GM21360 (cell line): ENCODE measurements around the gene CBARP.

Experiments used
- ATAC-seq: cut with Tn5 transposase; IDR thresholded peaks from one replicate; pipeline ENCODE4 v1.9.1; 2021; ENCODE audit warnings: mild to moderate bottlenecking, moderate library complexity; ENCODE audit not compliant: unreplicated experiment

Gene CBARP, protein sequence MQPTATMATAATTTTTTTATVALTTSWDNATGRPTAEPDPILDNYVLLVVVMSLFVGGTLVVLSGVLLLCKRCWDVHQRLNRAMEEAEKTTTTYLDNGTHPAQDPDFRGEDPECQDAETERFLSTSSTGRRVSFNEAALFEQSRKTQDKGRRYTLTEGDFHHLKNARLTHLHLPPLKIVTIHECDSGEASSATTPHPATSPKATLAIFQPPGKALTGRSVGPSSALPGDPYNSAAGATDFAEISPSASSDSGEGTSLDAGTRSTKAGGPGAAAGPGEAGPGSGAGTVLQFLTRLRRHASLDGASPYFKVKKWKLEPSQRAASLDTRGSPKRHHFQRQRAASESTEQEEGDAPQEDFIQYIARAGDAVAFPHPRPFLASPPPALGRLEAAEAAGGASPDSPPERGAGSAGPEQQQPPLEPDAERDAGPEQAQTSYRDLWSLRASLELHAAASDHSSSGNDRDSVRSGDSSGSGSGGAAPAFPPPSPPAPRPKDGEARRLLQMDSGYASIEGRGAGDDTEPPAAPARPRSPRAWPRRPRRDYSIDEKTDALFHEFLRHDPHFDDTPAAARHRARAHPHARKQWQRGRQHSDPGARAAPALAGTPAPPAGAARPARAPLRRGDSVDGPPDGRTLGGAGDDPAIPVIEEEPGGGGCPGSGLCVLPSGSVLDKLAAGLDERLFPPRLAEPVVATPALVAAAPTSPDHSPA

GRCh38 chr19:1237754-1238368 is at the start of gene CBARP:
Gene CBARP (minus strand): TSS chr19:1238005. CDS start chr19:1236100, 1,905 bp downstream.
- ATAC-seq: no peak

GRCh38 chr19:1286487-1287353 is 48.9 kb upstream of the CBARP start:
- no peak for ATAC-seq

DNA sequence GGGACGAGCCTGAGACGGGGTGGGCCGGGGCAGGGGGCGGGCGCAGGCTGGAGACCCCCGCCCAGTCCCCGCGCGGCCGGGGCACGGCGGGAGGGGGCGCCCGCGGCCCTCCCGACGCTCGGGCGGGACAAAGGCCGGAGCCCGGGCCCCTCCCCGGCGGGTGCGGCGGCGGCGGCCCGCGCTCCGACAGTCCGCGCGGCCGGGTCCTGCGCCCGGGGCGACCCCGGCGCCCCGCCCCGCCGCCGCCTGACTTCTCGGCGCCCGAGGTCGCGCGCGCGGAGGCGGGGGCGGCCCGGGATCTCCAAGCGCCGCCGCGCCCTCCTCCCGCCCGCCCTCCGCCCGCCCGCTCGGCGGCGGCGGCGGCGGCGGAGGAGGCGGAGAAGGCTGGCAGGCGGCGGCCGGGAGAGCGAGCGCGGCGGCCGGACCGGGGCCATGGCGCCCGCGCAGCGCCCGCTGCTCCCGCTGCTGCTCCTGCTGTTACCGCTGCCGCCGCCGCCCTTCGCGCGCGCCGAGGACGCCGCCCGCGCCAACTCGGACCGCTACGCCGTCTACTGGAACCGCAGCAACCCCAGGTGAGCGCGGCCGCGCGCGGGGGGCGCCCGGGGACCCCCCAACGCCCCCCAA is 48.0 kb upstream of the CBARP start, which contains the start of gene EFNA2:
Gene EFNA2 (plus strand): TSS at position 137 of the 624 bp plus-strand sequence. CDS start 296 bp downstream, at position 433.
- no peak for ATAC-seq

DNA sequence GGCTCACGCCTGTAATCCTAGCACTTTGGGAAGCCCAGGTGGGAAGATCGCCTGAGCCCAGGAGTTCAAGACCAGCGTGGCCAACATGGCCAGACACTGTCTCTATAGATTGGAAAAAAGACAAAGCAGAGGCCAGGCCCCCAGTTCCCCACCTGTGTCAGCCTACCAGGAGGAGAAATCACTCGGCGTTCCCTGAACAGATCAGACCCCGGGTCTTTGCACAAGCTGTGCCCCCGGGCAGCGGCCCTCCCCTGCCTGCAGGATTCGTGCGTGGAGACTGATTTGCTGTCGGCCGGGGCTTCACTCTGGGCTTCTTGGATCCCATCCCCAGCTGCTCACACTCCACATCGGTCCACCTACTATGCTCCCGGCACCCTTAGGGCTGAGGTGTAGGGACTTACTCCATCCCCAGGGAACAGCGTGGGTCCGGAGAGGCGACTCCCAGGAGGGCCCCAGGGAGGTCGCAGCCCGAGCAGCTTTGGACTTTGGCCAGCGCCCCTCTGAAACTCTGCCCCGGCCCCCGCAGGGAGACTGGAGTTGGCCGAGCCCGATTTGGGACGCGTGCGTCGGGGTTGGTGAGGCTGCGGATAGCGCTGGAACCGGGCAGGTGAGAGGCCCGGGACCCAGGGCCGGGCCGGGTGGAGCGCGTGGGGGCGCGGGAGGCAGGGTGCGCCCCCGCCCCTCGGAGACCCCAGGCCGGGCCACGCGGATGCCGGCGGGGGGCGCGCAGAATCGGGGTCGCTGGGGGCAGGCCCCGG is 47.4 kb upstream of the CBARP start:
- no peak for ATAC-seq

DNA sequence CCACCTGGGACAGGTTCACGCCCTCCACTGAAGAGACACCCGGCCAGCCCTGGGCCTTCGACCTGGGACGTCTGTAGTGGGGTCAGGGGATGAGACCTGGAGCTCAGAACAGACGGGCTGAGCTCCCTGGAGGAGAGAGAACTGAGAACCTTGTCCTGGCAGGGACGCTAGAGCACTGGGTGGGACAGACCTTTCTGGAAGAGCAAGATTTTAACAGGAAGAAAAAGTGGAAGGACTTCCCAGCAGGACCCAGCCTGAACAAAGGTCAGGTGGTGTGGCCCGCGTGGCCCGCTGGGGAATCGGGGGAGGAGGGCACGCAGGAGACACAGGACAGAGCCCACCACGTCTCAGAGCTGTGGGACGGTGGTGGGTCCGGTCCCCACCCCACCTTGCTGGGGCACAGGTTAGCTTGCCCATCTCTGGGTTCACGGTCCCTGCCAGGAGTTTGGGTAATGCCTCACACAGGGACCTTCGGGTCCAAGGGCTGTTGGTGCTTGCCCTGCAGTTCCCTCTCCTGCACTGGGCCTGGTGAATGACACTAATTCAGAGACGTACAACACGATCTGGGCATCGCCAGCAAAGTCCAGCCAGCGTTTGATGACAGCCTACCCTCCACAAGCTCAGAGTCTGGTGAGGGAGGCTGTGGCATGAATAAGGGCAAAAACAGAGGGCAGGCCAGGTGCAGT is 46.6 kb upstream of the CBARP start:
- no peak for ATAC-seq

DNA sequence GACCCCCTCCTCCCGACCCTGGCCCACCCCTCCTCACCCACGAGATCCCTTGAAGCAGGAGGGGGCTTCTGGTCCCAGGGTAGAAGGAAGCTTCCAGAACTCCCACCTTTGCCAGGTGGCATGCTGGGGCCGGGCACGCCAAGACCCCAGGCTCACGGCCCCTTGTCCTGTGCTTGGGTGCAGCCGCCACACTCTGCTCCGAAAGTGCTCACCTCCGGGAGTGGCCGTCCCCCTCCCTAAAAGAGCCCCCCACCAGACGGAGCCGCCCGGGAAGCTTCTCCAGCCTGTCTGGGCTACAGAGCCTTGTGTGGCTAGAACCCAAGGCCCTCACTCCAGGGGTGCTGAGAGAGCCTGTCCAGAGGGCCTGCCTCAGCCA is 46.1 kb upstream of the CBARP start:
- ATAC-seq: no peak

DNA sequence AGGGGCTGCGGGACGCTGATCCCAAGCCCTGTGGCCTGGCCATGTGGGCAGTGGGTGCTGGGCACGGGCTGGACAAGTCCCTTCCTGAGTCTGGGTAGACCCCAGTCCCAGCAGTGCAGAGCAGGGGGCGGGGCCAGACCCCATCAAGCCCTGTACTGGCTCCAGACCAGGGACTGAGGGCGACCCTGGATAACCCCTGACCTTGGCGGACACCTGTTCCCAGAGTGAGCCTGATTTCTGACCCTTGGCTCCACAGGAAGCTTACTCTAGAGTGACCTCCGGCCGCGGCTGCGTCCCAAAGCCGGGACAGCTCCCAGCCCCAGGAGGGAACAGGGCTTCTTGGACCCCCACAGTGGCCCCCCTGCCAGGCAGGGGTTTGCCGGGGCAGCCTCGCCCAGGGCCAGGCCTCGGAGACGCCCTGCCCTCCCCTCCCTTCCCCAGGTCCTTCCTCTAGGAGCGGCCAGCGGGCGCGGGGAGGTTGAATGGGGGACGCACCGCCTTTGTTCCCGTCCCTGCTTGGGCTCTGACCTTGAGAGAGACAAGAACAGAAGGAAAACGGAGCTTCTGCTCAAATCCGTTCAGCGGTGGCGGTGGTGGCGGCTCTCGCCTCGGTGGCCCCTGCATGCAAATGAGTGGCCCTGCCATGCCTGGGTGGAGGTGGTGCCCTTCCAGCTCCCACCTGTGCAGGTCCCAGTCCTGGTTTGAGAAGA is 45.6 kb upstream of the CBARP start:
- ATAC-seq: no peak

GRCh38 chr19:1282588-1283206 is 44.9 kb upstream of the CBARP start:
- ATAC-seq: no peak

DNA sequence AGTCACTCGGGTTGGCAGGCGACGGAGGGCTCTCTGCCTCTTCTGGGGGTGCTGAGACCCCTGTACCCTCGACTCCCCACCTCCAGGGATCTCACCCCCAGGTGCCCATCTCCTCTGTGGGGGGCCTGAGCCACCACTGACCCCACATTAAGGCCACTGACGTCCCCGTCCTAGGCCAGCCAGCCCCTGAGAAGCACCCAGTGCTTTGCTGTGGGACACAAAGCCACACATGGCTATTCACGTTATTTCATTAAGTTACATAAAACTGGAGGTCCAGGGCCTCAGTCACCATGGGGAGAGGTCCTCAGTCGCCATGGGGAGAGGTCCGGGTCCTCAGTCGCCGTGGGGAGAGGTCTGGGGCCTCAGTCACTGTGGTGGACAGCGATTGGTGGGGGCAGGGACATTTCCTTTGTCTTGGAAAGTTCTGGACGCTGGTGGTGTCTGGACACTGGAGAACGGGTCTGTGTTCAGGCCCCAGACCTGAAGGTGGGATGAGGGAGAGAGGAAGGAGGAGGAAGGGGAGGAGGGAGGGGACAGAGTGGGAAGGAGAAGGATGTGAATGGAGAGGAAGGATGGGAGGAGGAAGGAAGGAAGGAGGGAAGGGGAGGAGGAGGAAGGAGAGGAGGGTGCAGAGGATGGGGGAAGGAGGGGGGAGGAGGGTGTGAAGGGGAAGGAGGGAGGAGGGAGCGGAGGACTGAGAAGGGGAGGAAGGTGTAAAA is 43.9 kb upstream of the CBARP start:
- no peak for ATAC-seq

- no peak for ATAC-seq
Observed at GRCh38 chr19:1280636-1281568, 43.1 kb upstream of the CBARP start.

GRCh38 chr19:1279782-1280341 is 42.1 kb upstream of the CBARP start:
- ATAC-seq: no peak

DNA sequence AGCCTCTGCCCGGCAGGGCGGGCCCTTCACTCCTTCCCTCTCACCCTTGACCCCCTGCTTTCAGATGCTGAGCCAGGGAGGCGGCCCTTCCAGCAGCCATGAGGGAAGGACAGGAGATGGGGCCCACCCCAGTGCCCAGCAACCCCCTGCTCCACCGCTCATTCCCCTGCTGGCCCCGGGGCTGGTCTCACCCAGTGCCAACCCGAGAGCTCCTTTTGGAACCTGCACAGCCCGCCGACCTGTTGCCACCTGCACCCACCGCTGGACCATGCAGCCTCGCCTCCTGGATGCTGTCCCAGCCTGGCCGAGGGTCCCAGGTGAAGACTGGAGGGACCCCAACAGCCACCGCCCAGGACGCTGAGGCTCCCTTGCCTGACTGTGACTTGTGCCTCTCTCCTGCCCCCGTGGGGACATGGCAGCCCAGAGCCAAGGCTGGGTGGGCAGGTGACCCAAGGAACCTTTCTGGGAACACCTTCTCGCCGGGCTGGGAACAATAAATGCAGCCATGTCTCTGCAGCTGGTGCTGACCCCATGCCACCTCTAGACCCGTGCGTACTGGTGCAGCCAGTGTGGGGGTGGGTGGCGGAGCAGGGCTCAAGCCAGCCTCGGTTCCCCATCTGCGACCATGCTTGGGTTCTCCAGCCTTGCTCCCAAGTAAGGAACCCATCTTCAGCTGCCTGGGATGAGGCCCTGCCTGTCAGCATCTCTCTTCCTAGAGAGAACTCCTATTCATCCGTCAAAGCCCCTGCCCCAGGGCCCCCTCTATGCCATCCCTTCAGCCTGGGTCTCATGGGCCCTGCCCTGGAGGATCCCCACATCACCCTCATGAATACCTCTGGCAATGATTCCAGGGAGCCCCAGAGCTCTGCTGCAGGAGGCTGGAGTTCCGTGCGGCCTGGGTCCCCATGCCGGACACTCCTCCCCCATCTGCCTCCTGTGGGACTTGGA is 41.2 kb upstream of the CBARP start:
- ATAC-seq: no peak

GRCh38 chr19:1278074-1278473 is 40.3 kb upstream of the CBARP start:
- no peak for ATAC-seq

- ATAC-seq: no peak
Observed at GRCh38 chr19:1277061-1277460, 39.3 kb upstream of the CBARP start.

DNA sequence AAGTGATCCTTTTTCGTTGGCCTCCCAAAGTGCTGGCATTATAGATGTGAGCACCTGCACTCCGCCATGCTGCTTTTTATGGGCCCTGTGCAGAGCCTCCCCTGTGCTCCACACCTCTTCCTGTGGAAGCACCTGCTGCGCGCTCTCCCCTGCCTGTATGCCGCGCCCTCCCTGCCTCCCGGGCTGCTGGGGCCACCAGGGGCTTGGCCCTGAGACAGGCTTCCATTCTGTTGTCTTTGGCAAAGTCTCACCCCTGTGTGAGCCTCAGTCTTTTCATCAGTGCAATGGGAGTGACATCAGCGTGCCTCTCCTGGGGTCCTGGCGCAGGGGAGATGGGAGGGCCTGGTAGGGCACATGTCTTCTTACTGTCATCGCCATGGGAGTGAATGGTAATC is 38.8 kb upstream of the CBARP start:
- ATAC-seq: no peak
